ENCODE measurements around the gene FAM222B. TPM values are rescaled to one million over a fixed set of nuclear protein-coding genes. Genes with fewer than 3 reads are reported as not detected.
A peak's percentile ranks its signal among the peaks of the same experiment; 100 is the strongest.

Gene FAM222B
- total RNA-seq, 1 experiment from 2014 or later = 2.6 TPM

DNA sequence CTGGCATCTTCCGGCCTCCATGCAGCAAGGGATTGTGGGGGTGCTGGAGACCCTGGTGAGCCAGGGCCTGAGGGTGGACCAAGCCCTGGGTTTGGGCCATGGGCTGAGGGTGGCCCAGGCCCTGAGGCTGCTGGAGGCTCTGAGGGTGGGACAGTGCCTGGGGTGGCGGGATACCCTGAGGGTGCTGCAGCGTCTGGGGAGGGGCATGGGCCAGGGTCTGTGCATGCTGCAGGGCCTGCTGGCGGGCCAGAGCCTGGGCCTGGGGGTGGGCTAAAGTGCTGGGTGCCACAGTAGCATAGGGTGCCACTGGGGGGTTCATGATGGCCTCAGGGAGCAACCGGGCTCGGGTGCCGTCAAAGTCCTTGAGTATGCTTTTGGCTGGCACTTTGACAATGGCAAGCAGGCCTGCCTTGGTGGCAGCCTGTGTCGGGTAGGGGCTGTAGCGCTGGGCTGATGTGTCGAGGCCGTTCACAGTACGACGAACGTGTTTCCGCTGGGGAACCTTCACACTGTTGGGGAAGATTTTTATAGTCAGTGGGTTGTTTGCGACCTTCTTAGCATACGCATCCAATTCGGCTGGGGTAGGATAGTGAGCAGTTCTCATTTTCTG, 83.2 kb downstream of the FAM222B start:
- no peak for DNase-seq (ENCODE audit: low read depth)
- in situ Hi-C loops (cut with HindIII; ENCODE audit: low pct_unique_long_range_greater_than_20kb, low sequenced_read_pairs) = no loop called here

GRCh38 chr17:28758411-28759121, 84.0 kb downstream of the FAM222B start:
- no peak for DNase-seq (ENCODE audit: low read depth)
- in situ Hi-C loops (cut with HindIII; ENCODE audit: low pct_unique_long_range_greater_than_20kb, low sequenced_read_pairs) = no loop called here

- DNase-seq (ENCODE audit: low read depth) = no peak
- in situ Hi-C loops (cut with HindIII; ENCODE audit: low pct_unique_long_range_greater_than_20kb, low sequenced_read_pairs) = no loop called here
Measured at GRCh38 chr17:28756049-28756804, 86.4 kb downstream of the FAM222B start.

DNA sequence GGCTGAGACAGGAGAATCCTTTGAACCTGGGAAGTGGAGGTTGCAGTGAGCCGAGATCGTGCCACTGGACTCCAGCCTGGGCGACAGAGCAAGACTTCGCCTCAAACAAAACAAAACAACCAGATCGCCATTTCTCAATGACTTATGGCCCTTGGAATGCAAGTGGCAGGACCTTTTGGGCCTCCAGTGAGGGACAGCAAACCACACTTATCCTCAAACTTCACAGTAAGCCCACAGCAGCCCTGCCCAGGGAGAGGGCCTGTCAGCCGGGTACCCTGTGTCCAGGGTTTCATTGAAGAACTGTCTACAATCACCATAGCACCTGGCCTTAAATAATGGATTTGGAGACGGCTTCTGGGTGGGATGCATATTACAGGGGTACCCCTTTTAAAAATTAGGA, 87.1 kb downstream of the FAM222B start:
- no peak for DNase-seq (ENCODE audit: low read depth)
- in situ Hi-C loops (cut with HindIII; ENCODE audit: low pct_unique_long_range_greater_than_20kb, low sequenced_read_pairs) = no loop called here

DNA sequence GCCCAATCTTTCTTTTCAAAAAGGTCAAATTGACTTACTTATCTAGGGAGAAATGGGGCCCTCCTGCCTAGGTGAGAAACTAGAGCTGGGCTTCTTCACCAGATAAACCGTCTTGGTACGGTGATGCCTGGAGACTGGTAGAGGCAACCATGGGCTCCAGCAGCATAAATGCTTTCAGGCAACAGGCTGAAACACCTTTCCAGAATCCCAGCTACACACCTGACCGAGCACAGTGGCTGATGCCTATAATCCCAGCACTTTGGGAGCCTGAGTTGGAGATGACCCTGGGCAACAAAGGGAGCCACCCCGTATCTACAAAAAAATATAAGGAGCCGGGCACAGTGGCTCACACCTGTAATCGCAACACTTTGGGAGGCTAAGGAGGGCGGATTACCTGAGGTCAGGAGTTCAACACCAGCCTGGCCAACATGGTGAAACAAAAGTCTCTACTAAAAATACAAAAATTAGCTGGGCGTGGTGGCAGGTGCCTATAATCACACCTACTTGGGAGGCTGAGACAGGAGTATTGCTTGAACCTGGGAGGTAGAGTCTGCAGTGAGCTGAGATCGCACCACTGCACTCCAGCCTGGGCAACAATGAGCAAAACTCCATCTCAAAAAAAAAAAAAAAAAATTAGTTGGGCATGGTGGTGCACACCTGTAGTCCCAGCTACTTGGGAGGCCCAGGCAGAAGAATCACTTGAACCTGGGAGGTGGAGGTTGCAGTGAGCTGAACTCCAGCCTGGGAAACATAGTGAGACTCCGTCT, 90.8 kb downstream of the FAM222B start:
- no peak for DNase-seq (ENCODE audit: low read depth)
- in situ Hi-C loops (cut with HindIII; ENCODE audit: low pct_unique_long_range_greater_than_20kb, low sequenced_read_pairs) = no loop called here

GRCh38 chr17:28750178-28751047, 92.2 kb downstream of the FAM222B start:
- in situ Hi-C loops (cut with HindIII; ENCODE audit: low pct_unique_long_range_greater_than_20kb, low sequenced_read_pairs) = no loop called here

GRCh38 chr17:28749516-28750177, 92.9 kb downstream of the FAM222B start:
- in situ Hi-C loops (cut with HindIII; ENCODE audit: low pct_unique_long_range_greater_than_20kb, low sequenced_read_pairs) = no loop called here
- no peak for DNase-seq (ENCODE audit: low read depth)

More at GRCh38 chr17:28750178-28751047, 92.2 kb downstream of the FAM222B start:
- DNase-seq (ENCODE audit: low read depth) = peak; percentile 82

DNA sequence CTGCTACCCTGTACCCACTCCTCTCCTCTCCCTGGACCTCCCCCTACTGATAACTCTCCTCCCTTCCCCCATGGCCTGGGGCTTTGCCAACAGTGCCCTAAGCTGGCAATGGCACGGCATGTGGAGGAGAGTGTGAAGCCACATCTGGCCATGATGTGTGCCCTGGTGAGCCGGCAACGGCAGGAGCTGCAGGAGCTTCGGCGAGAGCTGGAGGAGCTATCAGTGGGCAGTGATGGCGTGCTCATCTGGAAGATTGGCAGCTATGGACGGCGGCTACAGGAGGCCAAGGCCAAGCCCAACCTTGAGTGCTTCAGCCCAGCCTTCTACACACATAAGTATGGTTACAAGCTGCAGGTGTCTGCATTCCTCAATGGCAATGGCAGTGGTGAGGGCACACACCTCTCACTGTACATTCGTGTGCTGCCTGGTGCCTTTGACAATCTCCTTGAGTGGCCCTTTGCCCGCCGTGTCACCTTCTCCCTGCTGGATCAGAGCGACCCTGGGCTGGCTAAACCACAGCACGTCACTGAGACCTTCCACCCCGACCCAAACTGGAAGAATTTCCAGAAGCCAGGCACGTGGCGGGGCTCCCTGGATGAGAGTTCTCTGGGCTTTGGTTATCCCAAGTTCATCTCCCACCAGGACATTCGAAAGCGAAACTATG, 93.6 kb downstream of the FAM222B start:
- no peak for DNase-seq (ENCODE audit: low read depth)
- in situ Hi-C loops (cut with HindIII; ENCODE audit: low pct_unique_long_range_greater_than_20kb, low sequenced_read_pairs) = no loop called here

DNA sequence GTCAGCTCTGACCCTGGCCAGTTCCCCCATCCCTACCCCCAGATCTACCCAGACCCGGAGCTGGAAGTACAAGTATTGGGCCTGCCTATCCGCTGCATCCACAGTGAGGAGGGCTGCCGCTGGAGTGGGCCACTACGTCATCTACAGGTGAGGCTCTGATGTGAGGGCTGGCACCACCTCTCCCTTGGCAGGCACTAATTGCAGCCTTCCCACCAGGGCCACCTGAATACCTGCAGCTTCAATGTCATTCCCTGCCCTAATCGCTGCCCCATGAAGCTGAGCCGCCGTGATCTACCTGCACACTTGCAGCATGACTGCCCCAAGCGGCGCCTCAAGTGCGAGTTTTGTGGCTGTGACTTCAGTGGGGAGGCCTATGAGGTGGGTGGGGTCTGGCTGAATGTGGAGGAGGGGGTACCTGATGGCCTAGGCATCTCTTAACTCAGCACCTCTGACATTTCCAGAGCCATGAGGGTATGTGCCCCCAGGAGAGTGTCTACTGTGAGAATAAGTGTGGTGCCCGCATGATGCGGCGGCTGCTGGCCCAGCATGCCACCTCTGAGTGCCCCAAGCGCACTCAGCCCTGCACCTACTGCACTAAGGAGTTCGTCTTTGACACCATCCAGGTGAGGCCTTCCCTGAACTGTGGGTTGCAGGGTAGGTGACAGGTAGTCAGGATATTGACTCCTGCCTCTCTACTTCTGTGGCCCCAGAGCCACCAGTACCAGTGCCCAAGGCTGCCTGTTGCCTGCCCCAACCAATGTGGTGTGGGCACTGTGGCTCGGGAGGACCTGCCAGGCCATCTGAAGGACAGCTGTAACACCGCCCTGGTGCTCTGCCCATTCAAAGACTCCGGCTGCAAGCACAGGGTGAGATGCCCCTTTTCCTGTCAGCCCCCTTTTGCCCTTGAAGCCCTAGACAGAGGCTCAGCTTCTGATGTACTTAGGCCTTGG, 94.5 kb downstream of the FAM222B start:
- in situ Hi-C loops (cut with HindIII; ENCODE audit: low pct_unique_long_range_greater_than_20kb, low sequenced_read_pairs) = no loop called here

GRCh38 chr17:28747051-28747691, 95.4 kb downstream of the FAM222B start:
- DNase-seq (ENCODE audit: low read depth) = no peak
- in situ Hi-C loops (cut with HindIII; ENCODE audit: low pct_unique_long_range_greater_than_20kb, low sequenced_read_pairs) = no loop called here

More for the DNA sequence above, 94.5 kb downstream of the FAM222B start:
- DNase-seq (ENCODE audit: low read depth) = no peak

GRCh38 chr17:28746611-28747050, 96.0 kb downstream of the FAM222B start:
- in situ Hi-C loops (cut with HindIII; ENCODE audit: low pct_unique_long_range_greater_than_20kb, low sequenced_read_pairs) = no loop called here
- peak; percentile 93 for DNase-seq (ENCODE audit: low read depth)

DNA sequence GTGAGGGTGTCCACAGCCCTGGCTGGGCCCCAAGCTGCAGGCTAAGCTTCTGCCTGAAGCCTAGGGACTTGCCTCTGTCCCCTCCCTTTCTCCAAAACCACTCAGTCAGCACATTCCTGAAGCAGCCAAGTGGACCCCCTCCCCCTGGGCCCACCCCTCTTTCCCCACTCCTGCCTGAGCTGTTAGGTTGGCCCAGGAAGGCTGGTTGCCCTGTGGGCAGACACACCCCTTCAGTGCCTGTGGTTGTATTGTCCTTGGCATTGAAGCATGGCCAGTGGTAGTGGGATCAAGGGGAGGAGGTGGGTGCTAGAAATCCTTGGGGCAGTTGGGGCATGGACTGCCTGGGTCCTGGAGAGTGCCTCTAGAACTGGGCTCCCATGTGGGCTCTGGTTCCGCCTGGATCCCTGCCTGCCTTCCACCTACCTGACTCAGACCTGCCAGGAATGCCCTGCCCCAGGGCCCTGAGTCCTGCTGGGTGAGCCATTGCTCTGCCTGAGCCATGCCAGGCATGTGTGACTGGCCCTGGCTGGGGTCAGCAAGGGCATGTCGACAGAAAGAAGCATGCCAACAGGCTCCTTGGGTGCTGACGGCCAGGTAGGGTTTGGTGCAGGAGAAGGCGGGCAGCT, 96.7 kb downstream of the FAM222B start:
- in situ Hi-C loops (cut with HindIII; ENCODE audit: low pct_unique_long_range_greater_than_20kb, low sequenced_read_pairs) = no loop called here
- peak; percentile 81 for DNase-seq (ENCODE audit: low read depth)

GRCh38 chr17:28744972-28745785, 97.4 kb downstream of the FAM222B start:
- DNase-seq (ENCODE audit: low read depth) = peak; percentile 39
- in situ Hi-C loops (cut with HindIII; ENCODE audit: low pct_unique_long_range_greater_than_20kb, low sequenced_read_pairs) = no loop called here

Measured in Caki2 (cell line).